HEK293 (cell line): ENCODE data around the gene CERS5.
A peak's percentile ranks its signal among the peaks of the same experiment; 100 is the strongest.

Source experiments
- CTCF ChIA-PET: fragments of 350-600 bp; formaldehyde crosslinking; extraction: SDS; loops from one replicate; lab custom pipeline; 2021; ENCODE audit warnings: antibody characterized with exemption; lab: Yijun Ruan, JAX
- POLR2A ChIA-PET: fragments of 300-600 bp; formaldehyde crosslinking; extraction: SDS; loops from one replicate; lab custom pipeline; 2020; ENCODE audit warnings: antibody characterized with exemption, inconsistent platforms; lab: Yijun Ruan, JAX
- H3K27ac ChIP-seq: fragments of 200-500 bp; sonication (Bioruptor generic); 2 replicates; pipeline ENCODE4 v1.5.1; 2014; ENCODE audit warnings: low read depth, low read length, control low read depth, inconsistent platforms; ENCODE audit errors: extremely low read depth
- H3K36me3 ChIP-seq, 2 experiments: fragments of 200-500 bp in 1 of 2; sonication (Bioruptor generic) in 1 of 2; 1 replicate in 1 of 2; 2 replicates in 1 of 2; pipeline ENCODE4 v1.5.1; 2014 to 2017; ENCODE audit warnings: inconsistent platforms in 2 of 2, low read length in 2 of 2; ENCODE audit not compliant: control insufficient read depth in 2 of 2, insufficient read depth in 1 of 2
- H3K4me1 ChIP-seq: fragments of 200-500 bp; sonication (Bioruptor generic); 2 replicates; pipeline ENCODE4 v1.5.1; 2014; ENCODE audit warnings: mild to moderate bottlenecking, low read length, inconsistent platforms; ENCODE audit not compliant: control insufficient read depth, insufficient read depth
- H3K4me3 ChIP-seq: 2 replicates; pipeline ENCODE4 v1.5.1; 2011; ENCODE audit warnings: low read depth, mild to moderate bottlenecking, control low read depth, low read length, moderate library complexity
- H3K9me3 ChIP-seq: fragments of 200-500 bp; sonication (Bioruptor generic); 2 replicates; pipeline ENCODE4 v1.5.1; 2014; ENCODE audit warnings: low read depth, low read length, inconsistent platforms; ENCODE audit not compliant: control insufficient read depth, insufficient read depth
- KLF17 ChIP-seq: fragments of 450-650 bp; formaldehyde crosslinking; IDR thresholded peaks from 2 replicates; pipeline ENCODE4 v1.5.1; 2016; ENCODE audit warnings: missing biosample characterization, missing genetic modification characterization
- RBAK ChIP-seq: fragments of 450-650 bp; formaldehyde crosslinking; IDR thresholded peaks from 2 replicates; pipeline ENCODE4 v1.5.1; 2016; ENCODE audit warnings: missing biosample characterization, missing genetic modification characterization
- SCRT1 ChIP-seq: fragments of 450-650 bp; formaldehyde crosslinking; IDR thresholded peaks from 2 replicates; pipeline ENCODE4 v1.5.1; 2016; ENCODE audit warnings: missing biosample characterization, missing genetic modification characterization, borderline replicate concordance
- SCRT2 ChIP-seq: fragments of 450-650 bp; formaldehyde crosslinking; IDR thresholded peaks from 2 replicates; pipeline ENCODE4 v1.5.1; 2016; ENCODE audit warnings: missing biosample characterization, missing genetic modification characterization
- SETDB1 ChIP-seq: IDR thresholded peaks from one replicate; pipeline ENCODE4 v1.6.1; 2017; ENCODE audit warnings: mild to moderate bottlenecking, low read length, moderate library complexity, mixed read lengths; ENCODE audit not compliant: insufficient read length
- ZBTB17 ChIP-seq: fragments of 450-650 bp; formaldehyde crosslinking; IDR thresholded peaks from 2 replicates; pipeline ENCODE4 v1.5.1; 2016; ENCODE audit warnings: missing biosample characterization, missing genetic modification characterization
- ZFP3 ChIP-seq: fragments of 450-650 bp; formaldehyde crosslinking; IDR thresholded peaks from 2 replicates; pipeline ENCODE4 v1.5.1; 2016; ENCODE audit warnings: low read depth, missing biosample characterization, missing genetic modification characterization
- ZIC2 ChIP-seq: fragments of 450-650 bp; formaldehyde crosslinking; IDR thresholded peaks from 2 replicates; pipeline ENCODE4 v1.5.1; 2016; ENCODE audit warnings: missing biosample characterization, missing genetic modification characterization
- ZNF248 ChIP-seq: fragments of 450-650 bp; formaldehyde crosslinking; IDR thresholded peaks from 2 replicates; pipeline ENCODE4 v1.5.1; 2017; ENCODE audit warnings: missing biosample characterization, missing genetic modification characterization
- ZNF302 ChIP-seq: fragments of 450-650 bp; formaldehyde crosslinking; IDR thresholded peaks from 2 replicates; pipeline ENCODE4 v1.5.1; 2016; ENCODE audit warnings: missing biosample characterization, missing genetic modification characterization, low read depth
- ZNF518A ChIP-seq: fragments of 450-650 bp; formaldehyde crosslinking; conservative IDR thresholded peaks from 2 replicates; pipeline ENCODE4 v1.5.1; 2016; ENCODE audit warnings: low read depth, missing biosample characterization, missing genetic modification characterization
- ZNF645 ChIP-seq: fragments of 450-650 bp; formaldehyde crosslinking; IDR thresholded peaks from 2 replicates; pipeline ENCODE4; 2016; ENCODE audit warnings: missing biosample characterization, missing genetic modification characterization
- ZNF664 ChIP-seq: fragments of 450-650 bp; formaldehyde crosslinking; IDR thresholded peaks from 2 replicates; pipeline ENCODE4 v1.5.1; 2016; ENCODE audit warnings: missing biosample characterization, missing genetic modification characterization
- ZNF76 ChIP-seq: fragments of 450-650 bp; formaldehyde crosslinking; IDR thresholded peaks from 2 replicates; pipeline ENCODE4; 2016; ENCODE audit warnings: low read depth, missing biosample characterization, missing genetic modification characterization, borderline replicate concordance

Gene CERS5

GRCh38 chr12:50100561-50100960 is 66.6 kb downstream of the CERS5 start:
- no peaks in the 10 kb centered on the region for H3K9me3 ChIP-seq
- ChIA-PET CTCF (interaction anchor here (0.6 to 5.4 kb wide), 10 partner anchors 8 to 508 kb away, joined by 3 to 50 read pairs (median 3); partner anchors contain the start of gene COX14), POLR2A (interaction anchor here (0.9 to 2.1 kb wide), 3 partner anchors 11 to 214 kb away, joined by 3 to 10 read pairs (median 4); partner anchors contain the start of gene COX14)
- TF ChIP-seq ZNF664 (tag by site-specific recombination) (peak; percentile 91), ZNF248 (tag by site-specific recombination) (no peak), ZFP3 (tag by site-specific recombination) (no peak)
- H3K4me1 ChIP-seq = peaks cover 7% of the 10 kb centered on the region
- H3K27ac ChIP-seq = no peak overlapping the region
- no peak overlapping the region for H3K4me3 ChIP-seq
- peaks cover 21 to 62% of the 10 kb centered on the region in 2 experiments for H3K36me3 ChIP-seq

- ChIA-PET CTCF (interaction anchor here (0.6 to 5.4 kb wide), 7 partner anchors 11 to 97 kb away, joined by 3 to 50 read pairs (median 4); partner anchors contain the start of gene COX14), POLR2A (interaction anchor here (2.1 kb wide), 1 partner anchor 12 kb away, joined by 10 read pairs; the partner anchor contains the start of gene COX14)
- TF ChIP-seq ZNF645 (tag by site-specific recombination) = no peak
- TF ChIP-seq KLF17 (tag by site-specific recombination) = peak; percentile 86; the same call in 1 of the 2 replicates
- TF ChIP-seq SCRT1 = peak; percentile 61; the same call in 1 of the 2 replicates
- TF ChIP-seq ZIC2 (tag by site-specific recombination) = peak; percentile 67
- peak; percentile 72 for TF ChIP-seq SCRT2
- Histone ChIP-seq H3K27ac (no peak overlapping the region), H3K4me3 (no peak overlapping the region), H3K9me3 (no peaks in the 10 kb centered on the region), H3K36me3 (peaks cover 32 to 73% of the 10 kb centered on the region in 2 experiments), H3K4me1 (peaks cover 7% of the 10 kb centered on the region)
Observed at GRCh38 chr12:50099302-50100008, 67.7 kb downstream of the CERS5 start.

GRCh38 chr12:50097952-50098351 is 69.2 kb downstream of the CERS5 start:
- TF ChIP-seq ZBTB17 (peak; percentile 74), SETDB1 (no peak), SCRT1 (peak; percentile 71; the same call in 1 of the 2 replicates), SCRT2 (peak; percentile 87)
- Histone ChIP-seq H3K9me3 (no peaks in the 10 kb centered on the region), H3K4me3 (no peak overlapping the region), H3K36me3 (peaks cover 44 to 88% of the 10 kb centered on the region in 2 experiments), H3K4me1 (no peaks in the 10 kb centered on the region), H3K27ac (no peak overlapping the region)
- CTCF ChIA-PET = interaction anchor here (2.1 kb wide), 1 partner anchor 9 kb away, joined by 10 read pairs; no protein-coding TSS in a partner anchor
- POLR2A ChIA-PET = no interaction called here

- Histone ChIP-seq H3K4me1 (no peaks in the 10 kb centered on the region), H3K4me3 (no peak overlapping the region), H3K36me3 (peaks cover 75 to 92% of the 10 kb centered on the region in 2 experiments), H3K27ac (no peak overlapping the region), H3K9me3 (no peaks in the 10 kb centered on the region)
- TF ChIP-seq ZNF76 (tag by site-specific recombination) (no peak), RBAK (tag by site-specific recombination) (no peak), ZNF302 (no peak), ZNF518A (no peak)
- ChIA-PET POLR2A (interaction anchor here (0.7 to 1.7 kb wide), 2 partner anchors 22 to 149 kb away, joined by 4 read pairs; partner anchors contain the start of gene COX14), CTCF (interaction anchor here (0.6 to 3.5 kb wide), 5 partner anchors 11 to 1161 kb away, joined by 3 to 53 read pairs (median 9); partner anchors contain the start of gene COX14)
Observed at GRCh38 chr12:50090391-50090790, 76.8 kb downstream of the CERS5 start.
